ENCODE measurements around the gene RFNG. TPM values are rescaled to one million over a fixed set of nuclear protein-coding genes. Genes with fewer than 3 reads are reported as not detected.

The RFNG gene
- total and polyA plus RNA-seq, 4 donors, result 28.2 to 73.0 (median 31.2) TPM

DNA sequence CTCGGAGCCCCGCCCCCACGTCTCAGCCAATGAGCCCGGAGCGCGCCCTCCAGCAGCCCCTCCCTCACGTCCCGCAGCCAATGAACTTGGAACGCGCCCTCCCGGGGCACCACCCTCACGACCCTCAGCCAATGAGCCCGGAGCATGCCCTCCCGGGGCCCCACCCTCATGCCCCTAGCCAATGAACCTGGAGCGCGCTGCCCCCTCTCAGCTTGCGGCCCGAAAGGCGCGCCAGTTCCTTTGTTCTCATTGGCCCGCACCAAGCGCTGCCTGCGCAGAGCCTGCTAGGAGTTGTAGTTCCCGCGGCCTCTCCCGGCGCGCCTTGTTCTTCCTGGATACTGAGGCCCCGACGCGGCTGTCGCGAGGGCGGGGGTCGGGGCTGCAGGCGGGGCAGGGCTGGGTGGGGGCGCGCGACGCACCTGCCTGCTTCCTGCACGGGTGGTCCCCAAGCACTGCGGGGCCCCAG lies 28.6 kb downstream of the RFNG start, which contains the start of gene LRRC45:
Gene LRRC45 (plus strand): TSS at position 325 of the 466 bp plus-strand sequence. CDS start 339 bp downstream, outside the sequence.
- intact Hi-C loops (cut with DNase I), result no loop called here
- H3K4me3 ChIP-seq (ENCODE audit: low read length in 2 of 2), result peak within 1 kb of the TSS; percentile 39 to 65
- no peaks in the 10 kb centered on the region for H3K9me3 ChIP-seq (ENCODE audit: control insufficient read depth, low read length)
- H3K4me1 ChIP-seq (ENCODE audit: control insufficient read depth in 1 of 2, insufficient read depth in 2 of 2, low read length in 2 of 2), result no peaks in the 10 kb centered on the region
- ATAC-seq (ENCODE audit: low FRiP score) (peak; percentile 98), DNase-seq (peak; percentile 100)
- H3K27me3 ChIP-seq (ENCODE audit: control insufficient read depth in 1 of 2, insufficient read depth in 2 of 2, low read length in 1 of 2), result no peaks in the 10 kb centered on the region
- 0 to 1% methylated on average over 37 to 42 of the region's 42 CpGs for WGBS, 2 donors
- no peaks in the 10 kb centered on the region for H3K36me3 ChIP-seq (ENCODE audit: control insufficient read depth in 1 of 2, insufficient read depth in 2 of 2, low read length in 1 of 2)
- no peak within 1 kb of the TSS for H3K27ac ChIP-seq (ENCODE audit: low read depth in 1 of 2, low read length in 2 of 2)

DNA sequence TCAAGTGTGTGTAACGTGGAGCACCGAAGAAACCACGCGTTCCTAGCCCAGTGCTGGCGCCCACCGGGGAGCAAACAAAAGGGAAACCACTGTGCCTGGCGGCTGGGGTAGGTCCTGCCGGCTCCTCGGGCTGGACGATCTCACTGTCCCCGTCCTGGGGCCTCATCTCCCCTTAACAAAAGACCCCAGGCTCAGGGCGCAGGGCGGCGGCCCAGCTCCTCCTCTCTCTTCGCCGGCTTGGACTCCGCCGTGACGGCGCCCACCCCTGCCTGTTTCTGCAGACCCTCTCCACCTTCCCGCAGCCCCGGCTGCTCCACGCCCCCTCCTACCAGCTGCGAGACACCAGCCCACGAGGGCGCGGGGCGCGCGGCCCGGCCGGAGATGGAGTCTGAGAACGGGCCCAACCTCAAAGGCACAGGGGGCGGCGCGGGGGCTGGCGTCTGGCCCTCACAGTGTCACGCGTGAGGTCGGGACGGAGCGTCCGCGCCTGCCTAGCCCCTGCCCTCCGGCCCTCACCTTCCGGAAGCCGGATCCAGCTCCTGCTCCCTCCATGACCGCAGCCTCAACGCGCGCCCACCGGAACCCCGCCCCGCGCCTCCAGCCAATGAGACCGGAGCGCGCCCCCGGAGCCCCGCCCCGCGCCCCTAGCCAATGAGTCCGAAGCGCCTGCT lies 29.2 kb downstream of the RFNG start, which contains the start of gene CENPX:
Gene CENPX (minus strand): TSS at position 569 of the 671 bp plus-strand sequence. CDS start 17 bp downstream, at position 552.
- Histone ChIP-seq H3K27me3 (ENCODE audit: control insufficient read depth in 1 of 2, insufficient read depth in 2 of 2, low read length in 1 of 2) (no peaks in the 10 kb centered on the region), H3K4me1 (ENCODE audit: control insufficient read depth in 1 of 2, insufficient read depth in 2 of 2, low read length in 2 of 2) (no peaks in the 10 kb centered on the region), H3K36me3 (ENCODE audit: control insufficient read depth in 1 of 2, insufficient read depth in 2 of 2, low read length in 1 of 2) (no peaks in the 10 kb centered on the region), H3K9me3 (ENCODE audit: control insufficient read depth, low read length) (no peaks in the 10 kb centered on the region), H3K4me3 (ENCODE audit: low read length in 2 of 2) (peak within 1 kb of the TSS; percentile 39 to 65), H3K27ac (ENCODE audit: low read depth in 1 of 2, low read length in 2 of 2) (no peak within 1 kb of the TSS)
- 1% methylated on average over 40 to 64 of the region's 64 CpGs for WGBS, 2 donors
- intact Hi-C loops (cut with DNase I), result no loop called here
- no peak for DNase-seq
- ATAC-seq (ENCODE audit: low FRiP score), result no peak

DNA sequence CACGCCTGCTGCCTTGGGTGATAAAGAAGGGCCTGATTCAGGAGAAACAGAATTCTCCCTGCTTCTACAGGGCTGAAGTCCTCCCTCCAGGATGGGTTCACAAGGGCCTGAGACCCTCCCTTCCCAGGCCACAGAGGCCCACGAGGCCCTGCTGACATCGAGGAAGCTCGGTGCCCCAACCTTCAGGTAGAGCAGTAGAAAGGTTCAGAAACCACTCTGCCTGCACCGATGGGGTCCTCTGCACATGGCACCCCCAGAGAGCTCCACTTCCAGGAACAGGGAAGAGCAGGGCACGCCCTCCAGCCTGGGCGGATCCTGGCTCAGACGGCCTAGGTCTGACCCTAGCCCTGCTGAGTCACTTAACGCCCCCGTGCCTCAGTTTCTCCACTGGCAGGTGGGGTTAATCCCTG lies 29.7 kb downstream of the RFNG start:
- ATAC-seq (ENCODE audit: low FRiP score), result no peak
- no peaks in the 10 kb centered on the region for H3K9me3 ChIP-seq (ENCODE audit: control insufficient read depth, low read length)
- no peaks in the 10 kb centered on the region for H3K27me3 ChIP-seq (ENCODE audit: control insufficient read depth in 1 of 2, insufficient read depth in 2 of 2, low read length in 1 of 2)
- peak overlapping the region in 1 of 2 donors; percentile 65 for H3K4me3 ChIP-seq (ENCODE audit: low read length in 2 of 2)
- WGBS, 2 donors, result 11 to 12% methylated on average over 9 to 10 of the region's 10 CpGs
- no peak for DNase-seq
- H3K4me1 ChIP-seq (ENCODE audit: control insufficient read depth in 1 of 2, insufficient read depth in 2 of 2, low read length in 2 of 2), result no peaks in the 10 kb centered on the region
- intact Hi-C loops (cut with DNase I), result loop anchor here (1.0 to 2.0 kb wide), 2 partner anchors 63 kb away; no protein-coding TSS in a partner anchor
- no peak overlapping the region for H3K27ac ChIP-seq (ENCODE audit: low read depth in 1 of 2, low read length in 2 of 2)
- H3K36me3 ChIP-seq (ENCODE audit: control insufficient read depth in 1 of 2, insufficient read depth in 2 of 2, low read length in 1 of 2), result no peaks in the 10 kb centered on the region

DNA sequence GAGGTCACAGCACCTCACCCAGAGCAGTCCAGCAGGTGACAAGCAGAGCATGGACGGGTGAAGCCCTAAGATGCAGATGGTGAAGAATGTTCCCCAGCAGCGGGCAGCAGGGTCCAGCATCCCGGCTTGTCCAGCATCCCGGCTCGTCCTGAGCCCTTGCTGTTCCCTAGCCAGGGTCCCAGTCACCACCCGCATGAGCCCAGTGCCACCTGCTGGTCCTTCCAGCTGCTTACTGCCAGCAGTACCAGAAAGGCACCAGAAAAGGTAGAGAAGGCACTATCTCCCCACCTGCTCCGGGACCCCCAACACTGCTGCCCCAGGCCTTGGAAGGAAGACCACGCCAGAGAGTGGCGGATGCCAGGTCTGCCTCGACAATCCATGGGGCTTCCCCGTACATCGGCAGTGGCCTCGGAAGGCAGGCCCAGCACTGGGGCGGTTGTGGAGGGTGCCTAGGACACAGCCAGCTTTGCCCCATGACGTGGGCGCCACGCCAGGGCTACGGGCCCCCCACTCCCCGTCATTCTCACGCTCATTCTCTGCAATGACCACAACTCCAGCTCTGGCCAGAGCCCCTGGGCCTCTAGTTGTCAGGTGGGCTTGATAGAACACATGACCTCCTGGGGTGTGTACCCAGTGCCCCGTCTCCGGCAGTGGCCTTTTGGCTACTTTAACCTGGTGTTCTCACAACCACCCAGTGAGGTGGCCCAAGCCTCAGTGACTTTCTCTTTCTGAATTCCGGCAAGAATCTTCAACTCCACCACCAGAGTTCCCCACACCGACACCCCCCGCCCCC lies 30.3 kb downstream of the RFNG start:
- intact Hi-C loops (cut with DNase I), result loop anchor here (1.0 to 2.0 kb wide), 2 partner anchors 62 to 63 kb away; no protein-coding TSS in a partner anchor
- peak; percentile 85 to 92 for DNase-seq
- no peaks in the 10 kb centered on the region for H3K9me3 ChIP-seq (ENCODE audit: control insufficient read depth, low read length)
- no peaks in the 10 kb centered on the region for H3K4me1 ChIP-seq (ENCODE audit: control insufficient read depth in 1 of 2, insufficient read depth in 2 of 2, low read length in 2 of 2)
- no peaks in the 10 kb centered on the region for H3K36me3 ChIP-seq (ENCODE audit: control insufficient read depth in 1 of 2, insufficient read depth in 2 of 2, low read length in 1 of 2)
- H3K27ac ChIP-seq (ENCODE audit: low read depth in 1 of 2, low read length in 2 of 2), result no peak overlapping the region
- no peaks in the 10 kb centered on the region for H3K27me3 ChIP-seq (ENCODE audit: control insufficient read depth in 1 of 2, insufficient read depth in 2 of 2, low read length in 1 of 2)
- H3K4me3 ChIP-seq (ENCODE audit: low read length in 2 of 2), result no peak overlapping the region
- no peak for ATAC-seq (ENCODE audit: low FRiP score)
- 31 to 38% methylated on average over 25 of the region's 25 CpGs for WGBS, 2 donors

DNA sequence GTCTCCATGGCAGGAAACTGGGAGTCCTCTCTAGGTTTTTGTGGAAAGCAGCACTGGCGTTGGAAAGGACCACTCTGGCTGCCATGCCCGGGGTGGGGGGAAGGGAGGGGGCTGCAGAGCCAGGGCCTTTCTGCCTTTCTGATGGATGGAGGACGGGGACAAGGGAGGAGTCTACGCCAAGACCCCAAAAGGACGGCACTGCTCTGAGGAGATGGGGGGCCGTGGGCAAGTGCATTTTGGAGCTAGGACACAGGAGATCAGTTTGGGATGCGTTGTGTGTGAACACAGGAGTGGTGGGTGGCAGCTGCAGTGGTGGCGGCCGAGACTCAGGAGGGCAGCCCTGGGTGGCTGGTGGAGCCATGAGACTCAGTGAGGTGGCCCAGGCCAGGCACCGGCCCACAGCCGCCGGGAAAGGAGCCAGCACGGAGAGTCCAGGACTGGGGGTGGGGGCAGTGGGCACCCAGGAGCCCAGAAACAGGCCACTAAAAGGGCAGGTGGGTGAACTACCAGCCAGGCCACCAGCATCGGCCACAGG lies 31.0 kb downstream of the RFNG start:
- Histone ChIP-seq H3K4me3 (ENCODE audit: low read length in 2 of 2) (no peak overlapping the region), H3K4me1 (ENCODE audit: control insufficient read depth in 1 of 2, insufficient read depth in 2 of 2, low read length in 2 of 2) (no peaks in the 10 kb centered on the region), H3K36me3 (ENCODE audit: control insufficient read depth in 1 of 2, insufficient read depth in 2 of 2, low read length in 1 of 2) (no peaks in the 10 kb centered on the region), H3K27me3 (ENCODE audit: control insufficient read depth in 1 of 2, insufficient read depth in 2 of 2, low read length in 1 of 2) (no peaks in the 10 kb centered on the region), H3K9me3 (ENCODE audit: control insufficient read depth, low read length) (no peaks in the 10 kb centered on the region), H3K27ac (ENCODE audit: low read depth in 1 of 2, low read length in 2 of 2) (no peak overlapping the region)
- ATAC-seq (ENCODE audit: low FRiP score) (no peak), DNase-seq (no peak)
- intact Hi-C loops (cut with DNase I), result loop anchor here (1.0 to 2.0 kb wide), 2 partner anchors 61 to 62 kb away; no protein-coding TSS in a partner anchor
- 61 to 66% methylated on average over 14 of the region's 14 CpGs for WGBS, 2 donors

DNA sequence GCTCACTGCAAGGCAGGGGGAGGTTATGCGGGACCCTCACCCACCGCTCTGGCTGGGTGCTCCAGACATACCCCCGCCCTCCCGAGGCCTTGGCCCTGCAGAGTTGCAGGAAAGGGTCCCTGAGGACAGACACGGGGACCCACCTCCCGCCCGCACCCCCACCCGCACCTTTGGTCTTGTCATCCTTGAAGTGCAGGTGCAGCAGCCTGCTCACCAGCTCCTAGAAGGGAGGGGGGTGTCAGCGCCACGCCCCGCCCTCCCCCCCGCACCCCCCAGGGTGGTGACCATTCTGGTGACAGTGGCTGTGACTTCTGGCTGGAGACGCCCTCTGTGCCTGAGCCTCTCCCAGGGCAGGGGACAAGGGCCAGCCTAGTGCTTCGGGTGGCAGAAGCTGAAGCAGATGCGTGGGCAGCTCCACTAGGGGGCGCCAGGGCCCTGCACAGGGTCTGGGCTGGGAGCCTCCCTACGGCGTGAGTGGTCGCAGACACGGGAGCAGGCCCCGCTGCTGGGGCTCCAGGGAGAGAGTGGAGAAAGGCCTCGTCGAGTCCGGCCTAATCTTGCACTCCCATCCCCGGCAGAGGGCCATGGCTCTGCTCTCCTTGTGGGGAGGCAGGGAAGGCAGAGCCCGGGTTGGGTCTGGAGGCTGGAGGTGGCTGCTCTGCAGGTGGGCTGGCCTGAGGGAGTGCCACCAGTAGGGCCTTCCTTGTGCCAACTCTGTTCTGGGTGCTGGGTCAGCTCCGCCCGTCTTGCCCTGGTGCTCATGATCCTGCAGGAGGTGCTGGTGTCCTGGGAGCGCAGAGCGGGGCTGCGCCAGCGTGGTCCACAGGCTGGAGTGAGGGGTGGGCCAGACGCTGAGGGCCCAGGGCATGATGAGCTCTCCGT lies 31.7 kb downstream of the RFNG start:
- ATAC-seq (ENCODE audit: low FRiP score) (no peak), DNase-seq (peak; percentile 74 to 90)
- Histone ChIP-seq H3K4me3 (ENCODE audit: low read length in 2 of 2) (no peak overlapping the region), H3K4me1 (ENCODE audit: control insufficient read depth in 1 of 2, insufficient read depth in 2 of 2, low read length in 2 of 2) (no peaks in the 10 kb centered on the region), H3K36me3 (ENCODE audit: control insufficient read depth in 1 of 2, insufficient read depth in 2 of 2, low read length in 1 of 2) (no peaks in the 10 kb centered on the region), H3K27ac (ENCODE audit: low read depth in 1 of 2, low read length in 2 of 2) (no peak overlapping the region), H3K9me3 (ENCODE audit: control insufficient read depth, low read length) (no peaks in the 10 kb centered on the region), H3K27me3 (ENCODE audit: control insufficient read depth in 1 of 2, insufficient read depth in 2 of 2, low read length in 1 of 2) (no peaks in the 10 kb centered on the region)
- WGBS, 2 donors, result 66 to 73% methylated on average over 28 to 34 of the region's 34 CpGs
- intact Hi-C loops (cut with DNase I), result loop anchor here in 1 of 2 donors (2.0 kb wide), 1 partner anchor 61 kb away; no protein-coding TSS in a partner anchor

DNA sequence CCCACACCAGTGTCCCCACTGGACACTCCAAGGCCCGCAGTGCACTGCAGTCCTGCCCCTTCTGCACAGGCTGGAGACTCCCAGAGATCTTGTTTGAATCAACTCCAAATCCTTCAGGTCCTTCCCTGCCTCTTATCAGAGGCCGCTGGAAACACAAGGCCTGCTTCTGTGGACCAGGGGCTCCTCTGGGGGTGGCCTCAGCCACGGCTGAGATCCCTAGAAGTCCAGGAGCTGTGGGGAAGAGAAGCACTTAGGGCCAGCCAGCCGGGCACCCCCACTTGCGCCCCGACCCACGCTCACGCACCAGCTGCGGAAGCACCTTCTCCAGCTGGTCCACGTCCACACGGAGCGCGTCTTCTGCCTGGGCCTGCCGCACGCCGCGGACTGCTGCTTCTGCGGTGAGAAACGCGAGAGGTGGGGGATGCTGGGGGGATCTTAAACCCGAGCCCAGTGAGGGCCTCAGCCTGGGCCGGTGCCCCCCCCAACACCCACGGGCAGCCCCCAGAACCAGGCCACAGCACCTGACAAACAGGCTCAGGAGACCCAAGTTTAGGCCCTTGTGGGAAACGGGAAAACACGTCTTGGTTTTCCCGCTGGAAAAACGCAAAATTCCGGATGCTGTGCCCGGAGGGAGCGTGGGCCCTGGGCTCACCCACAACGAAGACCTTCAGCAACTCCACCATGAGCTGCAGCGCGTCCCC lies 32.5 kb downstream of the RFNG start:
- H3K9me3 ChIP-seq (ENCODE audit: control insufficient read depth, low read length), result no peaks in the 10 kb centered on the region
- DNase-seq (no peak), ATAC-seq (ENCODE audit: low FRiP score) (no peak)
- H3K4me1 ChIP-seq (ENCODE audit: control insufficient read depth in 1 of 2, insufficient read depth in 2 of 2, low read length in 2 of 2), result no peaks in the 10 kb centered on the region
- intact Hi-C loops (cut with DNase I), result no loop called here
- WGBS, 2 donors, result 88 to 91% methylated on average over 33 of the region's 33 CpGs
- H3K4me3 ChIP-seq (ENCODE audit: low read length in 2 of 2), result no peak overlapping the region
- H3K27me3 ChIP-seq (ENCODE audit: control insufficient read depth in 1 of 2, insufficient read depth in 2 of 2, low read length in 1 of 2), result no peaks in the 10 kb centered on the region
- no peaks in the 10 kb centered on the region for H3K36me3 ChIP-seq (ENCODE audit: control insufficient read depth in 1 of 2, insufficient read depth in 2 of 2, low read length in 1 of 2)
- H3K27ac ChIP-seq (ENCODE audit: low read depth in 1 of 2, low read length in 2 of 2), result no peak overlapping the region
